Bone marrow (tissue), 2 donors: ENCODE results near the gene FRMD4A.

Experiments used
- DNase-seq, 2 donors: peaks; one replicate each; lab custom pipeline; 2025; lab: John Stamatoyannopoulos, UW

The FRMD4A gene

GRCh38 chr10:14016011-14016536 is 314.6 kb downstream of the FRMD4A start:
- no peak for DNase-seq

- DNase-seq: no peak
Observed at GRCh38 chr10:14014423-14014822, 316.3 kb downstream of the FRMD4A start.

GRCh38 chr10:14010769-14011574 is 319.8 kb downstream of the FRMD4A start:
- DNase-seq: no peak

GRCh38 chr10:14010101-14010558 is 320.6 kb downstream of the FRMD4A start:
- DNase-seq: no peak

DNA sequence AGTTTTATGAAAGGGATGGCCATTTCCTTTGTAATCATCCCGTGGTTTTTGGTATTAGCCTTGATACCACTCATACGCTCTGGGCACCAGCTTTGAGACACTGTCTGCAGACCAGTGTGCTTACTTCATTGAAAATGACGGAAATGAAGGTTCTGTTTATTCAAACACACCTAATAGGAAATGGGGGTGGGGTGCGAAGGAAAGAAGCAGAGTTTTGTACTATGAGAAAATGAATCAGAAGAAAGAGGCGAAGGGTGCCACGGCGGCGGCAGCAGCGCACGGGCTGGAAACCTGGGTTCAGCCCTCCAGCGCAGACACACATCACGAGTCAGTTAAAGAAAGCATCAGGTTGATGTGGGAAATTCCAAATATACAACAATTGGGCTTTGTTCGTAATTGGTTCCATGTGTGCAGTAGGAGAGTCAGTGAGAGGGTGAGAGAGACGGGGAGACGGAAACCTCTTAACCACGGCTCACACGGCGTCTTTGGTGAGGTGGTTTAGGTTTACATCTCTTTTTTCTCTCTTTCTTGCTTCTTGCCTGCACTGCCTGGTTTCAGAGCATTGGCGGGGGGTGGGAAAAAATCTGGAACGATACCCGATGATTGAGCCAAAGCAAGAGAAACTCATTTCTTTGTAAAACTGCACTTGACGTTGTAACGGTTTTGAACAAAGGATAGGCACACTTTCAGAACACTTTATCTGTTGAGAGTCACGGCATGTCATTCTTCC is 321.2 kb downstream of the FRMD4A start:
- DNase-seq: no peak

DNA sequence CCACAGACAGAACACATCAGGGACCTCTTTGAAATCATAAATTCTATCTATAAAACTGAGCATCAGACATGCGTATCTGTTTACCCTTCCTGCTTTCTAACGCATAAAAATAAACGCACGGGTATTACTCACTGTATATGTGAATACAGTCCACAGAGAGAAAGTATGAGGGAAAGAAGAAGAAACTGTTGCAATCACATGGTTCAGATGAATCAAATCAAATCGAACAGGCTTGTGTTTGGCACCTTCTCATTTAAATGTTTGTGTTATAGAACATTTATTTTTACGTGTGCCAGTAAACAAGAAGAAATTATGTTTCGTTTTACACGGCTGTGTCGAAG is 322.0 kb downstream of the FRMD4A start:
- DNase-seq: no peak

DNA sequence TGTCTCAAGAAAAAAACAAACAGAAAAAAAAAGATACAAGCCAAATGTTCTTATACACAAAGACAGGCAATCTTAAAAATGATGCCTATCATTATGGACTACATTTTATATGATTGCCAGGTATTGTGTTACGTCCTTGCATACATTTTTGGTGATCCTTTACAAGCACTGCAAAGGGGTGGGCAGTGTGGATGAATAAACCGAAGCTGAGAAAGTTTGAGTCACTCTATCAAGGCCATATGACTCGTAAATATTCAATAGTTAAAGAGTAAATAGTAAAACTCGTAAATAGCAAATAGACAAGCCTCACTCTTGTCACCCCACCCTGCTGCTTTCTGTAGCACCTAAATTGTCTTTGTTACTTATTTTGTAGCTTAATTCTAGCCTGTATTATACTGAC is 326.2 kb downstream of the FRMD4A start:
- no peak for DNase-seq

DNA sequence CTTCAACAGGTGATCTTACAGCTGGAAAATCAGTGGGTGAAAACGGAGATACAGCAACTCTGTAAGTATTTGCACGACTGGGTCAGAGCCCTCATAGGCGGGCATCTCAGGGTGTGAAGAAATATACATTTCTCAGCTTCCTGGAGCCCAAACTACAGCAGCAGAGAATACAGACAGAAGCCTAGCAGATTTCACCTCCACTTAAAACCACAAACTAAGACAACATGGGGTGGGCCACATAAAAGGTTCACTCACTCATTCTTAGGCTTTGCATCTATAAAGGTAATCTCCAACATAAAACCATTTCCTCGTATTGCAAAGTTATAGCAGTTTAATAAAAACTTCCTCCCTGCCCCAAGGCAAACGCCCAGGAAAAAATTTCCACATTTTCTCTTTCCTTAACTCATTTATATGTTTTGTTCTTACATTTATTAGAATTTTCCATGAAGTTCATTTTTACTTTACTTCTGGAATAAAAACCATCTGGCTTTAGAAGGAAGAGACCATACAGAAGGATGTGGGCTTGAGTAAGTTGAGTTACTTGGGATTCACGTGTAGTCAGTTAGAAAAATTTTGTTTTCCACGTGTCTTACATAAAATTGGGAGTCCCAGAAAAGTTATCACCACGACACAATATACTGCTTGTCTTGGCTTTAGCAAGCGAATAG is 327.1 kb downstream of the FRMD4A start:
- no peak for DNase-seq

DNA sequence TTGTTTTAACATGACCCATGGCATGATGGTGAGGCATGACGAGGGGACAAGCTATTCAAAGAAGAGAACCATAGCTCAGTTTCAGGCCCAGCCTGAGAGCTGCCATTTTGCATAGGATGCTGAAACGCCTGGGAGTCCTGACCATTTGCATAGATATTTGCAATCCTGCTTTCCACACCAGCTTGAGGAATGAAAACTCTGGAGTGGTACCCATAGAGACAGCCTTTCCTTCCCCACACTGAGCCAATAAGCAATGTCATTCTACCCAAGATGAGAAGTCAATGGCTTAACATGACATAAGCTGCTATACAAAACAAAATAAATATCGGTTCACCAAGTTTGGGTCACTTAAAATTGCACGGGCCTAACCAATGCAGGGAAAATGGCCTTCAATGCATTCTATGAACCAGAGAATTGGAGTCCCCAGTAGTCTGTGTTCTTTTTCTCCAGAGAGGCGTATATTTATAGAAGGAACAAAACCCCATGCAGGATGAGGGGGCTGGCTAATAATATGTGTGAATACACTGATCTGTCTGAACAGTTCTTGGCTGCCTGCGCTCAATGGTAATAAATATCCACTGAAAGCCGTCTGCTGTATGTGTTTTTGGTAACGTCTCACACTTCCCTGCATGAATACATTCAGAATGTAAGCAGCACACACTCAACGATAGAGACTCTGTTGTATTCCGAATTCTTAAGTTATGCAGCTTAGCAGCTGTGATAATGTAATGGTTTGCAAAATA is 329.3 kb downstream of the FRMD4A start:
- DNase-seq: no peak

DNA sequence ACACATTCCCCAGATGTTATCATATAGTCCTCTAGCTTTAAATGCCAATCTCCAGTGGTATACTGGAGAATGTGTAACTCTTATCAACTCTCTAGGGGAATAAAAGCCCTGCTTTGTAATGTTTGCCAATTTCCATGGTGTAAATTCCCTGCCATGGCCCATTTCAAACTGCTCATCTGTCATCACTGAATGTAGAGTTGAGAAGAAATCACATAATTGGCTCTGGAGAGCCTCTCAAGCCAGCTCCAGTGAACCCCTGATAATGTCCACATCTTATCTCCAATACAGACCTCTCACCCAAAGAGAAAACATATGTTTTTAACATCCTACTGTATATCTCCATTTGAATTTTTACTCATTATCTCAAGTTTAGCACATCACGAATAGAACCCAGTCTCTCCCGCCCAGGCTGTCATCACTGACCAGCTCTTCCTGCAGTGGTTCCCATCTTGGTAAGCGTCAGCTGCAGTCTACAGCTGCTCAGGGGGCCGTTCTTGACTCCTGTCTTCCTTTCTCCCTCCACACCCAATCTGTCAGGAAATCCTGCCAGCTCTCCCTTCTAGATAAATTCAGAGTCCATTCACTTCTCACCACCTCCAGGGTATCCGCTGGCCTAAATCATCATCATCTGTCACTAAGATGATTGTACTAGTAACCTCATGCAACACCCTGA is 332.4 kb downstream of the FRMD4A start:
- no peak for DNase-seq

GRCh38 chr10:13997650-13998049 is 333.1 kb downstream of the FRMD4A start:
- DNase-seq: no peak

DNA sequence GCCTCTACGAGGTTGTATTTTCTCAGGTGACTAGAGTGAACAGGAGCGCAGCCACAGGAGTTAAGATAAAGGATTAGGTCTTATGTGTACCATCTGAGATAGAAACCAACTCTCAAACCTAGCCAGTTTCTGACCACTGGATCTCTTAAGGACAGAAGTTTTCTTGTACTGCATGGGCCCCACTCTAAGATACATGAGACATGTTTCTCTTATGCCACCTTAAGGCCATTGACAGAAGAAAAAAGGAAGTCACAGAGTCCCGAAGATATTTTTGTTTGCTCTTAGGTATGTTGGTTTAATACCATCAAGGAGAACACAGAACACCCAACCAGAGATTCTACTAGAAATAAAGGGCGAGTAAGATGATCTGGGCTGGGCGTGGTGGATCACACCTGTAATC is 335.8 kb downstream of the FRMD4A start:
- DNase-seq: no peak

DNA sequence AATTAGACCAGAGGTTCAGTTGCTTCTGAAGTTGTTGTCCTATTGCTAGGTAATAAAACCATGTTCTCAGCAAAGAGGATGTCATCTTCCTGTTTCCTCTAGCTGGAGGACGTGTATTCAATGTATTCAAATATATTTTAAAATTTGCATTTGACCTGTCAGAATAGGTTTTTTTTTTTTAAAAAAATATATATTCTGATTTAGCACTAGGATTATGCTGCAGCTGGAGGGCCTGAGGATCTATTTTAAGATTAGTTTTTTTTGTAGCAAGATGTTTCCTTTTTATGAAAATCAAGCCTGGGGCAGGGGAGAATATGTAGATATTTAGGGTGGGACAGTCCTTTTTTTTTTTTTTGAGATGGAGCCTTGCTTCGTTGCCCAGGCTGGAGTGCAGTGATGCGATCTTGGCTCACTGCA is 337.0 kb downstream of the FRMD4A start:
- DNase-seq: no peak

DNA sequence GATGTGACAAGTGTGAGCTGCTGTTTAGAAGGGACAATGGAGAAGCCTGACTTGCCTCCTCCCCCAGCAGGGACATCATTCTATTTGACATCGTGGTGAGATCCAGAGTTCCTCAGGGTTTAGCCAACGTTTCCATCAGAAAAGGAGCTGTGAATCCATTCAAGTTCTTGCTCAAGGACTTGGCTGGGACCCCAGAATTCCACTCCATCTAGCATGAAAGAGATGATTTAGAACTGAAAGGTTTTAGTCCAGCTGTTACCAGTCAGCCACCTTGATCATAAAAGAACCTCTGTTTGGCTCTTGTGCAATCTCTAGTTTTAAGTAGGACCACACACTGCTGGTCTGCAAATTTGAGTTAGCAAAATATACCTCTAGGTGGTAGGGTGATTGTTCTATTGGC is 337.6 kb downstream of the FRMD4A start:
- DNase-seq: no peak

- no peak for DNase-seq
Observed at GRCh38 chr10:13991353-13991752, 339.4 kb downstream of the FRMD4A start.

DNA sequence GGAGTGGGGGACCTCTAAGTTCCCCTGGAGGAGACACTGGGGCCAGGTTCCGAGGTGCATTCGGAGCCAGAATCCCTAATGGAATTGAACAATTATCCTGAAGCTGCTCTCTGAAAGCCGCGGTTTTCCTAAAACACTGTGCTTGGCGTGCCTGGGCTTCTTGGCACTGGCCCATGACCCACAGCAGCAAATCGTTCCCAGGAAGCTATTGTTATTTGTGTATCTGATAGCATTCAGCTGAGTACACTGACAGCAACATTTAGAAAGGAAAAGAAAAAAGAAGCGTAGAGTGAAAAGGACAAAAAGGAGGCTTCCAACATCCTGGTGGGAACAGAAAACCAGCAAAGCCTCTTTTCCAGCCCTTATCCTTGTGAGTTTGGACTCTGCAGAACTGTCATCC is 339.8 kb downstream of the FRMD4A start:
- DNase-seq: no peak

GRCh38 chr10:13990392-13990805 is 340.3 kb downstream of the FRMD4A start:
- DNase-seq: no peak

DNA sequence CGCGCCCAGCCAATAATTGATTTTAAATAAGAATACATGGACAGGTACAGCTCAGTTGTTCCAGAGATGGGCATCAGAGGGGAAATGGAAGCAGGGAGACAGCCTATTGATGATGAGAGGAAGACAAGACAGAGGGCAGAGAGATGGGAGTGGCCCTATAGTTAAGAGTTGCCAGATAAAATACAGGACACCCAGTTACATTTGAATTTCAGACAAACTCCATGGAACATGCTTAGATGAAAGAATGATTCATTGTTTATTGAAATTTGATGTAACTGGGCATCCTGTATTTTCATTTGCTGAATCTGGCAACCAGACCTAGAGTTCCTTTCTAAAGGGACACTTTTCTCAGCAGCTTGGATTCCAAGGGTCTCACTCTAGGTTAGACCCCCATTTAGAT is 341.1 kb downstream of the FRMD4A start:
- no peak for DNase-seq

DNA sequence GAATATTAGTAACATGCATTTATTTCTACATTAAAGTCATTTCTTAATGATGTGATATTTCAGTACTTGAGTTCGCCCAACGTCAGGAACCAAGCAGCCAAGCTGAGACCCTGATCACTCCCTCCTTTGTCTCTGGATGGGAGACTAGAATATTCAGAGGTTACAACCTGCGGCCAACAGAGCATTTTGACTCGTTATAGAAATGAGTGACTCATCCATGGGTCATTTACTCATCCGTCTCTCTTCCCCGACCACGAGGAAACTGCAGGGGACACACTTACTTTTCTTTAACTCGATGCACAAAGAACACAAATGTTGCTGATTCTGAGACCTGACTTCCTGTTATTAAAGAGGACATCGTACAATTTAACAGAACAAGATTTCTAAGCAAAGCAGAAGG is 343.3 kb downstream of the FRMD4A start:
- no peak for DNase-seq

DNA sequence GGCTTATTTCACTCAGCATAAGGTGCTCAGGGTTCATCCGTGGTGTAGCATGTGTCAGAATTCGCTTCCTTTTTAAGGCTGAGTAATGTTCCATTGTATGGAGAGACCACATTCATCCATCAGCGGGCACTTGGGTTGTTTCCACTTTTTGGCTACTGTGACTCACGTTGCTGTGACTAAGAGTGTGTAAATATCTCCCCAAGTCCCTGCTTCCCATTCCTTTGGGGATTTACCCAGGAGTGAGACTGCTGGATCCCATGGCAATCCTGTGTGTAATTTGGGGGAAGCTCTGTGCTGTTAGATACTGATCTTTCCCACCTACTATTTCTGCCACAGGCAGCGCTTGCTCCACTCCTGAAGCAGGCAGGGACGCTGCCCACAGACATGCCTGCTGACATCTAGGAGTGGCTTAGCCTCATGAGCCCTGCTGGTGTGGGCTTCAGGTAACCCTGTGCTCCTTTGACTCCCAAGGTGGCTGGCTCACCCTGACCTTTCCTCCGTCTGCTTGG is 346.0 kb downstream of the FRMD4A start:
- DNase-seq: no peak

- no peak for DNase-seq
Observed at GRCh38 chr10:13983035-13983434, 347.7 kb downstream of the FRMD4A start.
